Neural progenitor cell (in vitro differentiated cells): ENCODE data around the gene PBX3.

Experiments used
- EZH2 ChIP-seq: fragments of 200-600 bp; sonication (generic); IDR thresholded peaks from 2 replicates; pipeline ENCODE4 v1.6.1; 2017; ENCODE audit warnings: antibody characterized with exemption, mild to moderate bottlenecking, moderate library complexity
- TF ChIP-seq, protein P1 (sequence below): fragments of 200-600 bp; sonication (generic); IDR thresholded peaks from 2 replicates; pipeline ENCODE4 v1.5.1; 2017; ENCODE audit warnings: antibody characterized with exemption, mild to moderate bottlenecking

DNA sequence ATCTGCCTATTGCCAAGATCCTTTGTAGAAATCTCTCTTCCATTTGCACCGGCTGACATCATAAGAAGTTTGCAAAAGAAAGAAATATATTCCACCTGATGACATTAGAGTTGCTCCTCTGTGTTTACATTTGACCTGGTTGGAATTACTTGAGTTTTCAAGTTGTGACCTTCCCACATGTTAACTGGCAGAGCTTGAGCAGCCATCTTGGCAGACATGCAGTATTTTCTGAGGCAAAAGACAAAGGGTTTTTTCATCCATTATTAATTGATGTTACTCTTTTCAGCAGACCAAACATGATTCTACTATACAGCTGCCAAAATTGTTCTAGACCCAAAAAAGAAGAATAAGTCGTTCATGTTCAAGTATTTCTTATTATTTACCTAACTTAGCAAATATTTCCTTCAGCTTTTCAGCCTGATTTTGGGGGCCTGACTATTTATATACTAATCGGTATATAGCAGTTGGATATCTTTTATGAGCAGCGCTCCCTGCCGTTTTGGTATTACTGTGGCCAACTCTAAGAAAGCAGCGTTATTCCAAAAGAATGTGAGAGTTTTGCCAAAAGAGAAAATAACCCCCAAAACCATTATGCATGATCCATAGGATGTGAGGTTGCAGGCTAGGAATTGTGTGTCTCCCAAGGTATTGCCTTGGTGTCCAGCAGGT, 212.9 kb downstream of the PBX3 start:
- TF ChIP-seq EZH2 = no peak
- TF ChIP-seq, protein P1, sequence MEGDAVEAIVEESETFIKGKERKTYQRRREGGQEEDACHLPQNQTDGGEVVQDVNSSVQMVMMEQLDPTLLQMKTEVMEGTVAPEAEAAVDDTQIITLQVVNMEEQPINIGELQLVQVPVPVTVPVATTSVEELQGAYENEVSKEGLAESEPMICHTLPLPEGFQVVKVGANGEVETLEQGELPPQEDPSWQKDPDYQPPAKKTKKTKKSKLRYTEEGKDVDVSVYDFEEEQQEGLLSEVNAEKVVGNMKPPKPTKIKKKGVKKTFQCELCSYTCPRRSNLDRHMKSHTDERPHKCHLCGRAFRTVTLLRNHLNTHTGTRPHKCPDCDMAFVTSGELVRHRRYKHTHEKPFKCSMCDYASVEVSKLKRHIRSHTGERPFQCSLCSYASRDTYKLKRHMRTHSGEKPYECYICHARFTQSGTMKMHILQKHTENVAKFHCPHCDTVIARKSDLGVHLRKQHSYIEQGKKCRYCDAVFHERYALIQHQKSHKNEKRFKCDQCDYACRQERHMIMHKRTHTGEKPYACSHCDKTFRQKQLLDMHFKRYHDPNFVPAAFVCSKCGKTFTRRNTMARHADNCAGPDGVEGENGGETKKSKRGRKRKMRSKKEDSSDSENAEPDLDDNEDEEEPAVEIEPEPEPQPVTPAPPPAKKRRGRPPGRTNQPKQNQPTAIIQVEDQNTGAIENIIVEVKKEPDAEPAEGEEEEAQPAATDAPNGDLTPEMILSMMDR = no peak
